HG03175 (cell line): ENCODE results near the gene MYO15A.
A peak's percentile ranks its signal among the peaks of the same experiment; 100 is the strongest.

Experiments
- ATAC-seq: cut with Tn5 transposase; IDR thresholded peaks from one replicate; pipeline ENCODE4 v1.9.1; 2021; ENCODE audit warnings: mild to moderate bottlenecking, moderate library complexity; ENCODE audit not compliant: unreplicated experiment

Gene MYO15A

GRCh38 chr17:18183334-18184142, 75.0 kb downstream of the MYO15A start, which contains the start of gene ALKBH5:
ALKBH5 (plus strand) TSS chr17:18183828; CDS start chr17:18184244, 416 bp downstream.
- peak; percentile 85 for ATAC-seq

GRCh38 chr17:18184143-18185031, 75.8 kb downstream of the MYO15A start:
- ATAC-seq, result peak; percentile 4

GRCh38 chr17:18185391-18185790, 76.8 kb downstream of the MYO15A start:
- no peak for ATAC-seq

DNA sequence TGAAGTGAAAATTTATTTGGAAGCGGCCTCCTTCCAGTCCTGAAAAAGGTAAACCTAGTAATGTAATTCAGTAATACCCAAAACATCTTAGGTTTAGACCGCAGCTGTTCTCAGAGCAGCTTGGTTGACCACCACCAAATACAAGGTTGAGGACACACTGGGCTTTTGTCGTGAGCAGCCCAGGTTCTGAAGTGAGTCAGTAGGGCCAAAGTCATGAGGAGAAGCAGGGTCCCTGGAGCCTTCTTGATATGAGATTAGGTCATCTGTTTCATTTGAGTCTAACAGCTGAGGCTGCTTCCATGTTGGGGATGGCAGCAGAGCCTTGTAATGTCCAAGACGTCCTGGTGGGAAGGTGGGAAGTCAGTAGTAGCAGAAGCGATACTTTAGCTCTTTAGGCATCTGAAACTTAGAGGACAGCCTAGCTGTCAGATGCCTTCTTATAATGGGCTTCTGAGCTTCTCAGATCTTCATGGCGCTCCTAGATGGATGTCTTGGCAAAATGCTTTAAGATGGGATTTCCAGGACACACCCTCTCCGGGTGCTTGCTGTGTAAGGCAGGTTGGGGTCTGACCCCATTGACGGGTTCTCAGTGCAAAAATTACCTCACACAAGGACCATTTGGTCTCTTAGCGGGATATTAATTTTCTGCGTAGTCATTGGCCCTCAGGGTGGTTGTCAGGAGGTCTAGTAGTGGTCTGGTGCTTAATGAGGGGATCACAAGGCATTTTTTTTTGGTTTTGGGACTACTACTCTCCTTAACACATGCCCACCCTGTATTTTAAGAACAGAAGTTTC, 77.5 kb downstream of the MYO15A start:
- ATAC-seq, result no peak

GRCh38 chr17:18186627-18186982, 78.0 kb downstream of the MYO15A start:
- ATAC-seq, result no peak

- no peak for ATAC-seq
Measured at GRCh38 chr17:18187226-18187625, 78.7 kb downstream of the MYO15A start.

DNA sequence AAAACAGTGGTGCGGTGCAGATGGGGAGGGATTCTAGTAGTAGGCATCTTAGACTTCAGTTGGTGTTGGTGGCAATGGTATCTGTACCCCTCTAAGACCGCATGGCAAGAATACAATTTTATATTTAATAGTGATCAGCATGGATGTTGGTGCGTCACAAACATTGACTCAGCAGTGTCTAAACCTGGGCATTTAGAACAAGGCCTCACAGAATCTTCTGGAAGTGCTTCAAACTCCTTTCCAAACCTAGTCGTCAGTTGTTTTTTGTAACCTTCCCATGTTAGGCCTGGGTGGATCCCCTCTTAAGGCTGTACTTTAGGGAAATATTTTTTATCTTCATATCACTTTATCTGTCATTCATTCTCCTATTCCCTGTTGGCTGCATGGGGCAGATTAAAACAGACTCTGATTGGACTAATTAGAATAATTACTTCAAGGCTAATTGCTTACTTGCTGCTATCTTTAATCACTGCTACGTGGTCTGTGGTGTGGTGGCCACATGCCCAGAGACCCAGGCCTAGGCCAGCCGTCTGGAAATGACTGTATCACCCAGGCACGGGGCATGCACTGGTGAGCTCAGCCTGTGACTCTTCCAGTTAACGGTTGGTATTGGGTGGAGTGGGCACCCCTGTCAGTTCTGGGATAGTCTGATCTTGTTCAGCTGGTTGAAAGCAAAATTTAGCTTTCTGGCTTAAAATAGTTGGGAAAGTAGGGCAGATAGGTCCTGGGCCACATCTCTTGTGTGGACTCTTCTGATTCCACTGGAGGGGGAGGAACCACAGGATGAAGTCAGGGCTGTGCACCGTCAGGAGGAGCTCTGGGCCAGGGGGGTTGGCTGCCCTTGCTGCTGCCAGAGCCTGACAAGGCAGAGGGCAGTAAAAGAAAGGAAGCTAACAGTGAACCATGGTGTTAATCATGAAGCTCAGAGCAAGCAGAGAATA, 79.5 kb downstream of the MYO15A start:
- ATAC-seq, result no peak

GRCh38 chr17:18190628-18191235, 82.2 kb downstream of the MYO15A start:
- ATAC-seq, result no peak

DNA sequence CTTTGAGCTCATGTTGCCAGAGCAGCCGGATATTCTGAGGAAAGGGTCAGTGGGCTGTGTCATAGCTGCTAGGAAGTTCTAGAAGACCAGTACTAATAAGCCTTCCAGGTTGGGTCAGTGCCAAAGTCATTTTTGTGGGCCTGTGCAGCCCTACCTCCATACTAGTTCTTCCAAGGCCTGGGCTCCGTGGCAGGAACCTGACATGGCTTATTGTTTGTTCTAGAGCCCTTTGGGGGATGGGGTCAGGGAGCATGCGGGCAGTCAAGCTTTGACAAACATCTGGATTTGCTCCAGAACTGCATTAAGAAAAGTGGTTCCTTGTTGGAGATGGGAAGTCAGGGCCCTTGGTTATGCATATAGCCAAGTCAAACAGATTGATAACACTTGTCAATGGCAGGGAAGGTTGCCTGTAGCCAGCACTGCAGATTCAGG, 82.7 kb downstream of the MYO15A start:
- ATAC-seq, result no peak

DNA sequence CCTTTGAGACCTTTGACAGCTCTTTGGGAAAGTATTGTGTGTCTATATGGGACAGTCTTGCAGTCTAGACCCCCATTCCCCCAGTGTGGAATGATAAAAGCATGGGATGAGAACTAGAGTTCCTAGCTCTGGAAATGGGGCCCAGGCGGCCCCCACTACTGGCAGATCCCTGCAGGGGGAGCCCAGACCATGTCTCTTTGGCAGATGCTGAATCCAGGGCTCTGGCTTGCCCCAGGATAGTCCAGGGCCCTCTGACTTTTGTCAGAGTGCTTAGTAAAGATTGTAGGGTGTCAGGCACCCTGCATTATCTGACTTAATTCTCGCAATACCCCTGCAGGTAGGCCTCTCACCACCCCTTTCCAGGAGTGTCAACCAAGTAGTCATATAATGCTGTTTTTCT, 83.4 kb downstream of the MYO15A start:
- ATAC-seq, result no peak

DNA sequence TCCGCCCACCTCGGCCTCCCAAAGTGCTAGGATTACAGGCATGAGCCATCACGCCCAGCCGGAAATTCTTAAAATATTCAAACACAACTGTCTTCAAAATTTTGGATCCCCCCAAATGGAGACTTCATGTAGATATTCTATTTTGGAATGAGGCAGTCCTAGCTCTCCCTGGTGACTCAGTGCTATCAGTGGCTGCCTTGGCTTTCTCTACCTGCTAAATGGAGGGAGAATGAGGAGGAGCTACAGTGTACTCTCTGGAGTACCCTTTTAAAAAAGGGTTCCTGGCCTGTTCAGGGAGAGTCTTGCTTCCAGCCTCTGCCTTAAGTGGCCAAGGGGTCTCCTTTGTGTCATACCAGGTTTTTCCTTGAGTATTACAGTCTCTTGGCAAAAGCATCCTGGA, 85.8 kb downstream of the MYO15A start:
- ATAC-seq, result no peak

DNA sequence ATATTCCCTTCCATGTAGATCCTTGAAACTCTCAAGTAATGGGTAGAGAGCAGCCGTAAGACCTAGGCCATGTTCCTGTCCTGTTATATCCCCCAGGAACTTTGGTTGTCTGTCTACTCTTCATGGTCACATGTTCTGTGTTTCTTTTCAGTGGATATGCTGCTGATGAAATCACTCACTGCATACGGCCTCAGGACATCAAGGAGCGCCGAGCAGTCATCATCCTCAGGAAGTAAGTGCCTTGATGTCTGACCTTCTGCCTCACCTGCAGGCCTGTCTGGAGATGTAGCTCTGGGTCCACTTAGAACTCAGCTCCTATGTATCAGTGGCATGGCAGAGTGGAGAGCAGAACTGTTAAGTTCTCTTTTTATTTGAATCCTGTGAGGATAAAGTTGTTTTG, 86.2 kb downstream of the MYO15A start:
- no peak for ATAC-seq

GRCh38 chr17:18195246-18195645, 86.7 kb downstream of the MYO15A start:
- no peak for ATAC-seq

- no peak for ATAC-seq
Measured at GRCh38 chr17:18197535-18198194, 89.1 kb downstream of the MYO15A start.

DNA sequence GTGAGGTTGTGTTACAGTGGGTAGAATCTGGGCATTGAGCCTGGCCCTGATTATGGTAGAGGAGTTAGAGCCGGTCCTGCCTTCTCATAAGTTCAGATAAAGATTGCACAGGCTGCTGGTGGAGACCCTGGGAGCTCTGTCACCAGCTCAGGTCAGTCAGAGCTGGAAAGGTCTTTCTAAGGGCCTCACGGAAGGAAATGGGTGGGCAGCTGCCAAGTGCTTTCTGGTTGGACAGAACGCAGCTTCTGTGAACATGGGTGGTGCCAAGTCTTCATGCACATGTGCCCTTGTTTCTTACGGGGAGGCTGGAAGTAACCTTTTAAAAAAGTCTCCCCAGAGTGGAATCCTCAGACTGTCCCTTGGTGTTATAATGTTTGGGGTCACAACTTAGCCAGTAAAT, 90.0 kb downstream of the MYO15A start:
- no peak for ATAC-seq

GRCh38 chr17:18201108-18201507, 92.6 kb downstream of the MYO15A start:
- ATAC-seq, result no peak

- no peak for ATAC-seq
Measured at GRCh38 chr17:18203308-18203707, 94.8 kb downstream of the MYO15A start.

GRCh38 chr17:18205861-18206260, 97.3 kb downstream of the MYO15A start:
- no peak for ATAC-seq

GRCh38 chr17:18206962-18207361, 98.4 kb downstream of the MYO15A start:
- no peak for ATAC-seq
